NCI-H2107 treated with DMSO at 0.1 percent for 48 hours (cell line): ENCODE data around the gene DHX57.
"Not testable (repeated sequence)": the region's sequence is repeated elsewhere in the genome, so short reads cannot be mapped to it uniquely, and the experiment has no call there.

Experiments used
- DNase-seq: peaks from one replicate; lab custom pipeline; 2025; ENCODE audit not compliant: unreplicated experiment; lab: John Stamatoyannopoulos, UW

Gene DHX57

GRCh38 chr2:38797953-38798352 lies 77.8 kb downstream of the DHX57 start:
- DNase-seq: no peak

DNA sequence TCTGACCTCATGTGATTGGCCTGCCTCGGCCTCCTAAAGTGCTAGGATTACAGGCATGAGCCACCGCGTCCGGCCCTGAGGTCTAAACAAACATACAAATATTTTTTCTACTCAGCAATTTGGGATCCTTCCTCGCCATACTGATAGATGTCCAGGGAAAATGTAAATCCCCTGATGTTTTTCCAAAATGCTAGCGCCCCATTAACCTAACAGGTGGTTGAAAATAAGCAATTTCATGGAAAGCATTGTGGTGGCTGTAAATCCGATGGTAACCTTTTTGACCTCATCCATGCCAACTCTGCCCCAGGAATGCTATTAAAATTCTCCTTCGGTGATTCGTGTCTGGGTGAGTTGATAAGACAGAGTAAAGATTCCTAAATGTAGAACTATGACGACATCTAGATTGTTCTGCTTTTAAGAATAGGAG lies 78.5 kb downstream of the DHX57 start:
- no peak for DNase-seq

GRCh38 chr2:38795016-38795415 lies 80.7 kb downstream of the DHX57 start:
- not testable (repeated sequence) for DNase-seq

DNA sequence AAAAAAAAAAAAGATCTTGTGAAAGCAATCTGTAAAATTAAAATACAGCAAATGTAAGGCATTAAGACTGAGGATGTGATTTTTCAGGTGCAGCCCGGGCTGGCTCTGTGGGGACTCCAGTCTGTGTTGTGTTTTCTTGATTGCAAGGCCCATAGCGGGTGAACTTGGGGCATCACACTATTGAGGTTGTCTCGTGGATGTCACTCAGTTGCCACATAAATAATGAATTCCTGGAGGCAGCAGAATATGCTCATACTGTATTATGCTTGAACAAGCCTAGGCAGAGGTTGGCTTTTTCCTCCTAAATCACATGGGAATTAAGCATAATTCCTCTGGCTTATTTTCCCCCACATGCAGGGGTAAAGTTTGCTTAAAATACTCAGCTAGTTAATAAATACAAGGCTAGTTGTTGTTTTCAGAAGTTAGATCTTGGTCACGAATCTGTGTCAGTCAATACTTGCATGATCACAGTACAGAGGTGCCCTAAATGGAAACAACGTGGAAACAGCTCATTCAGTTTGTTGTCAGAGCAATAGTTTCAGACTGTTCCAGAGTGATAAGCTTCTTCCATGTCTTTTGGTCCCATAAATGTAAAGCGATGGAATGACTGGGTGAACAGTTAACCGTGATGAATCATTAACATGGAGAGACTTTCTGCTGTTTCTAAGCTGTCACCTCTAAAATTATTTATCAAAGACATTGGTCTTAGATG lies 81.3 kb downstream of the DHX57 start:
- DNase-seq: no peak

GRCh38 chr2:38793511-38793910 lies 82.2 kb downstream of the DHX57 start:
- no peak for DNase-seq

DNA sequence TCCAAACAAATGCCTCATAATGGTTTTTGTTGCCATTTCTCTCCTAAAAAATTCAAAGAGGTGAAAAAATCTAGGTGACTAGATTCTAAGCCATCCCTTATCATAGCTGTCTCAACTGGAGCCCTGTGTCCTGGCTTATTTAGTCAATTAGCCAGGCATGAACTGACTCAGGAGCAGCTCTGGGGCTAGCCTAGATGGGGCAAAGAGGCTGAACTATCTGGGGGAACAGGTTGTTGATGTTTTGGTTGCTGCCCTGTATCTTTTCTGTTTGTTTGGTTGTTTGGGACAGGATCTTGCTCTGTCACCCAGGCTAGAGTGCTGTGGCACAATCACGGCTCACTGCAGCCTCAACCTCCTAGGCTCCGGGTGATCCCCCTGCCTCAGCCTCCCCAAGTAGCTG lies 83.0 kb downstream of the DHX57 start:
- no peak for DNase-seq

- not testable (repeated sequence) for DNase-seq
These were observed 83.4 kb downstream of the DHX57 start for GRCh38 chr2:38792321-38792720.

DNA sequence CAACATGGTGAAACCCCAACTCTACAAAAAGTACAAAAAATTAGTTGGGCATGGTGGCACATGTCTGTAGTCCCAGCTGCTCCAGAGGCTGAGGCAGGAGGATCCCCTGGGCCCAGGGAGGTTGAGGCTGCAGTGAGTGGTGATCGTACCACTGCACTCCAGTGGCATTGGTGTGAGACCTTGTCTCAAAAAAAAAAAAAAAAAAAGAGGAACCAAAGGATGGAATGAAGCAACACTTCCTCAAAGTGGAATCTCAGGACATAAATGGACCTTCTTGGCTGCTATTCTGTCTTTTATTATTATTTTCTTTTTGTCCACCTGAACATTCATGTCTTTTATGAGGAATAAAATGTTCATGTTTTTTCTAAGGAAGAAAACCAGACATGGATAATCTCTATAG lies 84.0 kb downstream of the DHX57 start:
- no peak for DNase-seq

GRCh38 chr2:38789691-38790090 lies 86.0 kb downstream of the DHX57 start:
- no peak for DNase-seq

DNA sequence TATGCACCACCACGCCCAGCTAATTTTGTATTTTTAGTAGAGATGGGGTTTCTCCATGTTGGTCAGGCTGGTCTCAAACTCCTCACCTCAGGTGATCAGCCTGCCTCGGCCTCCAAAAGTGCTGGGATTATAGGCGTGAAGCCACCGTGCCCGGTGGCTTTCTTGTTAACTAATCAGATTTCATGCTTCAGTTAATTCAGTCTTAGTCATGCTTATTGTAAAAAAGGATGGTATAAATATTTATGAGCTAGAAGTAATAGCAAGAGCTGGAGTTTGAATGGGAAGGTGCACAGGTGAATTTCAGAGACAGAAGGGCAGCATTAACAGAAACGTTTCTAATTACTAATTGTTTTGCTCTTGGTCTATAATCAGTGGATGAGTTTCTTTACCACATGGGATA lies 87.4 kb downstream of the DHX57 start:
- DNase-seq: no peak

GRCh38 chr2:38783586-38783985 lies 92.1 kb downstream of the DHX57 start:
- no peak for DNase-seq

GRCh38 chr2:38778687-38779082 lies 97.0 kb downstream of the DHX57 start:
- DNase-seq: no peak

- no peak for DNase-seq
These were observed 99.2 kb downstream of the DHX57 start for GRCh38 chr2:38776531-38776930.

DNA sequence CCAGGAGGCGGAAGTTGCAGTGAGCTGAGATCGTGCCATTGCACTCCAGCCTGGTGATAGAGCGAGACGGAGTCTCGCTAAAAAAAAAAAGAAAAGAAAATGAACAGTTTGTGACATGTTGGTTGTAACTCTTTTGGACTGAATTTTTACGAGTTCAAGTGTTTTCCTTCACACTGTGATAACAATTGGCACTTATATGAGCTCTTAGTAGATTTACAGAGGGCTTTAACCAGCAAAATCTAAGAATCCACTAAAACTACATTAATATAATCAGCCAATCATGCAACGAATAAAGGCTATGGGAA lies 99.9 kb downstream of the DHX57 start:
- no peak for DNase-seq

DNA sequence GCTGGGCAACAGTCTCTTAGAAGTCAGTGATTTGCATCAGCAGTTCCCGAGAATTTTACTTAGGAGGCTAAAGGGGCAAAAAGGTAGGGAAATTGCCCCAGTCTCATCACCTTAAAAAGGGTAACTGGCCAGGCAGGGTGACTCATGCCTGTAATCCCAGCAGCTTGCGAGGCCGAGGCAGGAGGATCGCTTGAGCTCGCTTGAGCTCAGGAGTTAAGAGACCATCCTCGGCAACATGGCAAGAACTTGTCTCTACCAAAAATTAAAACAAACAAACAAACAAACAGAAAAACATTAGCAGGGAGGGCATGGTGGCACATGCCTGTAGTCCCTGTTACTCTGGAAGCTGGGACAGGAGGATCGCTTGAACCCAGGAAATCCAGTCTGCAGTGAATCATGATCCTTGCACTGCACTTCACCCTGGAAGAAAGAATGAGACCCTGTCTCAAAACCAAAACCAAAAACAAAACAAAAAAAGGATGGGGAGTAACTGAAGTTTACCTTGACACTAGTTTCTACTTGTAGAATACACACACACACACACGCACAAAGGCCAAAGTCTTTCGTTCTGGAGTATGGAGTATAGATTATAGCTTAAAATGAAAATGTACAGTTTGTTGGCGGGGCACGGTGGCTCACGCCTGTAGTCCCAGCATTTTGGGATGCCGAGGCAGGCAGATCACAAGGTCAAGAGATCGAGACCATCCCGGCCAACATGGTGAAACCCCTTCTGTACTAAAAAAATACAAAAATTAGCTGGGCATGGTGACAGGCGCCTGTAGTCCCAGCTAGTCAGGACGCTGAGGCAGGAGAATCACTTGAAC lies 100.4 kb downstream of the DHX57 start:
- DNase-seq: no peak

GRCh38 chr2:38771632-38772031 lies 104.1 kb downstream of the DHX57 start:
- no peak for DNase-seq

DNA sequence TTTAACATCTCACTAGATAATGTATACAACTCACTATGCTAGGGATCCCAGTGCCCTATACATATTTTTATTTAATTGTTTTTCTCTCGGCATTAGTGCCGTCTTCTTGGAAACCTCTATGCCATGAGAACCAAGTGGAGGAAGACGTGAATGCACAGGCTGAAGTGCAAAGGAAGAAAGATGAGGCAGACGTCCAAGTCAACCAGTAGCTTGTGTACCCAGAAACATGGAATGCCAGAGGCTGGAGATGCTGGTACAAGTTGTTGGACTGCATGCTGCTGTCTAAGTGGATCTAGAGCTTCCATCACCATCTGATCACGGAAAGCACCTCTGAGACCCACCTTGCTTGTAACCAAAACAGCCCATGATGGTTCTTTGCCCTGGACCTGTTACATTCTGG lies 110.2 kb downstream of the DHX57 start:
- DNase-seq: no peak

DNA sequence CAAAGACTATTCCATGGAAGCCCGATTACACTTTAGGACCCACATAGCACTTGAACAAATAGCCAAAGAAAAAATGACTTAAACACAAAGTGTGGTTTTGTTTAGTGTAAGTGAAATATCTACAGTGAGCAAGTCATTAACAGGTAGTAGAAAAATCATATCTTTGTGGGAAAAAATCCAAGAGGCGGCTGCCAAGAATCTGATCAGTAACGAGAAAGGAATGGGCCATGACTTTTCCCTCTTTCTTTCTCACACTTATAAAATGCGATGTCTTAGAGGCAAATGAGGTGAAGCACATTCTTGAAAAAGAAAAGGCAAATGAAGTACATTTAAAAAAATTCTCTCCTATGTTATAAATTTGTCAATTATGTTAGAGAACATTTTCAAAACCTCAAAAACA lies 110.6 kb downstream of the DHX57 start:
- DNase-seq: no peak

- DNase-seq: no peak
These were observed 112.0 kb downstream of the DHX57 start for GRCh38 chr2:38763728-38764127.

GRCh38 chr2:38763228-38763627 lies 112.5 kb downstream of the DHX57 start:
- DNase-seq: no peak

DNA sequence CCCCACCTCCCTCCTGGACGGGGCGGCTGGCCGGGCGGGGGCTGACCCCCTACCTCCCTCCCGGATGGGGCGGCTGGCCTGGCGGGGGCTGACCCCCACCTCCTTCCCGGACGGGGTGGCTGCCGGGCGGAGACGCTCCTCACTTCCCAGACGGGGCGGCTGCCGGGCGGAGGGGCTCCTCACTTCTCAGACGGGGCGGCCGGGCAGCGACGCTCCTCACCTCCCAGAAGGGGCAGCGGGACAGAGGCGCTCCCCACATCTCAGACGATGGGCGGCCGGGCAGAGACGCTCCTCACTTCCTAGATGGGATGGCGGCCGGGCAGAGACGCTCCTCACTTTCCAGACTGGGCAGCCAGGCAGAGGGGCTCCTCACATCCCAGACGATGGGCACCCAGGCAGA lies 119.8 kb downstream of the DHX57 start:
- not testable (repeated sequence) for DNase-seq

DNA sequence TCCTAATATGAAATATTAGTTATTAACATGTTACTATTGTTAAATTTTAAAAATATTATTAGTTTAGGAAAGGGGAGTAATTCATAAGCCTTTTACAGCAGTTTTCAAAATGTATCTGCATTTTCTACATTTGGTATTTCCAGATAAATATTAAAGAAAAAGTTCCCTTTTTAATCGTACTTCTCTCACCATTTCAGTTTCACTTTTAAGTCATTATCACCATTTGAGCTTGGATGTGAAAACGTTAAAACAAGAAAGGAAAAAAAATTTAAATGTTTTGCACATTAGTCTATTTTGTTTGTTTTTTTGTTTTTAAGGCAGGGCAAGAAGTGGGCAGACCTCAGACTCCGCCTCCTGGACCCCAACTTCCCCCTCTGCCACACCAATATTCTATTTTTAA lies 121.2 kb downstream of the DHX57 start:
- DNase-seq: no peak

- DNase-seq: no peak
These were observed 121.7 kb downstream of the DHX57 start for GRCh38 chr2:38754049-38754448.
